T-helper 2 cell treated with Interferon-gamma antibody and Interleukin-4, amounts not matched to agents 5 μg/mL and 100 μg/mL, for 36 hours (primary cell): ENCODE measurements around the gene ELFN1.
"Not testable (repeated sequence)": the region's sequence is repeated elsewhere in the genome, so short reads cannot be mapped to it uniquely, and the experiment has no call there.

Experiments used
- DNase-seq: peaks from one replicate; pipeline ENCODE4 v3.0.0; 2021; ENCODE audit warnings: low spot score
- H3K27ac Mint-ChIP-seq: one replicate; pipeline ENCODE4 v1.8.0; 2021; ENCODE audit warnings: mild to moderate bottlenecking, mixed read lengths
- H3K27me3 Mint-ChIP-seq: one replicate; pipeline ENCODE4 v1.8.0; 2021; ENCODE audit warnings: low read depth, mixed read lengths
- H3K36me3 Mint-ChIP-seq: one replicate; pipeline ENCODE4 v1.8.0; 2021; ENCODE audit warnings: low read depth, mixed read lengths
- H3K4me1 Mint-ChIP-seq: one replicate; pipeline ENCODE4 v1.8.0; 2021; ENCODE audit warnings: low read depth, mixed read lengths
- H3K4me3 Mint-ChIP-seq: one replicate; pipeline ENCODE4 v1.8.0; 2022; ENCODE audit warnings: mild to moderate bottlenecking, moderate library complexity, mixed read lengths
- H3K9me3 Mint-ChIP-seq: one replicate; pipeline ENCODE4 v1.8.0; 2021; ENCODE audit warnings: mixed read lengths

ELFN1 gene

DNA sequence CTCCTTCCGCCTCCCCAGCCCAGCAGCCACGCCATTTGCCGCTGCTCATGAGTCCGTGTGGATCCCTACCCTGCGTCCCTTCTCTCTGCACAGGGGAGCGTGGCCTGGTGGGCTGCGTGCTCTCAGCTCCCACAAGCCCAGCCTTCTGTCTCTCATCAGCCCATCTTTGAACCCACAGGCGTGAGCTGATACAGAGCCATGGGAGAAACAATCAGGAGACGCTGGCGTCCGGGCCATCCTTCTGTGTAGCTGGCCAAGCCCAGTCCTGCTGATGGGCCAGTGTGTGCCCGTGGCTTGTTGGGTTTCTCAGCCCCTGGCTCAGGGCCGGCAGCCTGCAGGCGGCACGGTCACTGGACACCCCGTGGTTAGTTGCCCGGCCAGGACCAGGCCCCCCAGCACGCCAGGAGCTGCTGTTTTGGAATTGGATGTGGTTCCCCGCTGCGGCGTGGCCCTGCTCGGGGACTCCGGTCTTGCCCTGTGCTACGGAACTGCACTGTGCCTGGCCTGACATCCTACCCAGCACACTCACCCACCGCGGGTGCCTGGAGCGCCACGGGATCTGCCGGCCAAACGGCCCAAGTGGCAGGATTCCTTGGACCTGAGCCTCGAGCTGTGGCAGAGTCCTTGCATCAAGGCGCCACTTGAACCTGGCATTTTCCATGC is 88.9 kb downstream of the ELFN1 start:
- no peaks in the 10 kb centered on the region for H3K4me1 Mint-ChIP-seq
- no peak overlapping the region for H3K4me3 Mint-ChIP-seq
- H3K36me3 Mint-ChIP-seq, result no peaks in the 10 kb centered on the region

GRCh38 chr7:1761097-1761496 is 91.0 kb downstream of the ELFN1 start:
- no peaks in the 10 kb centered on the region for H3K36me3 Mint-ChIP-seq

More for the DNA sequence above, 88.9 kb downstream of the ELFN1 start:
- H3K9me3 Mint-ChIP-seq, result peaks cover 10% of the 10 kb centered on the region
- H3K27me3 Mint-ChIP-seq, result peaks cover 5% of the 10 kb centered on the region
- DNase-seq, result no peak
- H3K27ac Mint-ChIP-seq, result no peak overlapping the region

DNA sequence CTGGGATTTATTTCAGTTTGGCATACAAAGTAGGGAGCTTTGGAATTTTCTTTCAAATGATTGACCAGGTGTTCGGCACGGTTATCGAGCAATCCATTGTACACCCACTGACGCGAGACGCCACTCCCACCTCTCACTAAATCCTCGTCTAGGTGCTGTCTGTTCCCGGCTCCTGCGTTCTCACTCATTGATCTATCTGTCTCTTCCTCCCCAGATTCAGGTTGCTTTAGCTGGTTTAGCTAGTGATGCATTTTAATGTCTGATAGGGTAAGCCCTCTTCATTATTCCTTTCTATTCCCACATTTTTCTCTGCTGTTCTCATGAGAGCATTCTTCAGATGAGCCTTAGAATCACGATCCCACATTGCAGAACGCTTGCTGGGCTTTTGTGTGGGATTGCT is 91.7 kb downstream of the ELFN1 start:
- Mint-ChIP-seq H3K9me3 (peaks cover 10% of the 10 kb centered on the region), H3K27me3 (no peaks in the 10 kb centered on the region), H3K36me3 (no peaks in the 10 kb centered on the region), H3K27ac (no peak overlapping the region), H3K4me3 (no peak overlapping the region), H3K4me1 (no peaks in the 10 kb centered on the region)
- DNase-seq, result no peak

More at GRCh38 chr7:1761097-1761496, 91.0 kb downstream of the ELFN1 start:
- Mint-ChIP-seq H3K27me3 (no peaks in the 10 kb centered on the region), H3K4me3 (no peak overlapping the region), H3K4me1 (no peaks in the 10 kb centered on the region), H3K27ac (no peak overlapping the region), H3K9me3 (peaks cover 10% of the 10 kb centered on the region)
- no peak for DNase-seq

- Mint-ChIP-seq H3K27ac (no peak overlapping the region), H3K36me3 (no peaks in the 10 kb centered on the region), H3K4me3 (no peak overlapping the region), H3K27me3 (no peaks in the 10 kb centered on the region), H3K4me1 (no peaks in the 10 kb centered on the region), H3K9me3 (peaks cover 10% of the 10 kb centered on the region)
- no peak for DNase-seq
Measured at GRCh38 chr7:1762238-1762945, 92.3 kb downstream of the ELFN1 start.

- no peak overlapping the region for H3K4me3 Mint-ChIP-seq
- no peak overlapping the region for H3K27ac Mint-ChIP-seq
- H3K27me3 Mint-ChIP-seq, result no peaks in the 10 kb centered on the region
- DNase-seq, result no peak
- no peaks in the 10 kb centered on the region for H3K4me1 Mint-ChIP-seq
- H3K36me3 Mint-ChIP-seq, result no peaks in the 10 kb centered on the region
- H3K9me3 Mint-ChIP-seq, result peaks cover 10% of the 10 kb centered on the region
Measured at GRCh38 chr7:1763033-1763432, 93.0 kb downstream of the ELFN1 start.

DNA sequence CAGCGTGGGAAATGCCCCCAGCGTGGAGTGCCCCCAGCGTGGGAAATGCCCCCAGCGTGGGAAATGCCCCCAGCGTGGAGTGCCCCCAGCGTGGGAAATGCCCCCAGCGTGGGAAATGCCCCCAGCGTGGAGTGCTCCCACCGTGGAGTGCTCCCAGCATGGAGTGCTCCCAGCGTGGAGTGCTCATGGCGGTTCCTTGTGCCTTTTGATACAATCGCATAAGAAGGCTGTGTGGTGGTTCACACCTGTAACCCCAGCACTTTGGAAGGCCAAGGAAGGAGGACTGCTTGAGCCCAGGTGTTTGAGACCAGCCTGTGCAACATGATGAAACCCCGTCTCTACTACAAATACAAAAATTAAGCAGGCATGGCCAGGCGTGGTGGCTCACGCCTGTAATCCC is 93.8 kb downstream of the ELFN1 start:
- not testable (repeated sequence) for H3K4me1 Mint-ChIP-seq, H3K27me3 Mint-ChIP-seq, H3K9me3 Mint-ChIP-seq, H3K36me3 Mint-ChIP-seq, DNase-seq, H3K4me3 Mint-ChIP-seq, H3K27ac Mint-ChIP-seq

- Mint-ChIP-seq H3K9me3 (peaks cover 10% of the 10 kb centered on the region), H3K36me3 (no peaks in the 10 kb centered on the region), H3K4me3 (no peak overlapping the region), H3K27ac (no peak overlapping the region), H3K27me3 (no peaks in the 10 kb centered on the region), H3K4me1 (no peaks in the 10 kb centered on the region)
- DNase-seq, result no peak
Measured at GRCh38 chr7:1765336-1765735, 95.3 kb downstream of the ELFN1 start.

DNA sequence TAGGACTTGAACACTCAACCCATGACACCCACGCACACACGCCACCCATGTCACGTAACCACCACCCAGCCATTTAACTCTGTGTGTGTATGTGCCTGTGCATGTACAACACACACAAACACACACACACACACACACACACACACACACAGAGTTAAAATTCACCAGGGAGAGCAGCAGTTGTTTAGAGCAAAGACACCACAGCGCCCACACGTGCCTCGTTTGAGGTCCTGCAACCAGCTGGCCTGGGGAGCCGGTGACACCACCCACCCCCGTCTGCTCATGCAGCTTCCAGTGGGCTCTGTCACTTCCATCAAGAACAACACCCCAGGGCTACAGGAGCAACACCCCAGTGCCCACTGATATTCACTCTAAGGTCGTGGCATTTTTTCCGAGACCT is 97.4 kb downstream of the ELFN1 start:
- no peak for DNase-seq
- Mint-ChIP-seq H3K4me3 (no peak overlapping the region), H3K9me3 (peaks cover under 1% of the 10 kb centered on the region), H3K4me1 (no peaks in the 10 kb centered on the region), H3K27ac (no peak overlapping the region), H3K36me3 (no peaks in the 10 kb centered on the region), H3K27me3 (no peaks in the 10 kb centered on the region)

DNA sequence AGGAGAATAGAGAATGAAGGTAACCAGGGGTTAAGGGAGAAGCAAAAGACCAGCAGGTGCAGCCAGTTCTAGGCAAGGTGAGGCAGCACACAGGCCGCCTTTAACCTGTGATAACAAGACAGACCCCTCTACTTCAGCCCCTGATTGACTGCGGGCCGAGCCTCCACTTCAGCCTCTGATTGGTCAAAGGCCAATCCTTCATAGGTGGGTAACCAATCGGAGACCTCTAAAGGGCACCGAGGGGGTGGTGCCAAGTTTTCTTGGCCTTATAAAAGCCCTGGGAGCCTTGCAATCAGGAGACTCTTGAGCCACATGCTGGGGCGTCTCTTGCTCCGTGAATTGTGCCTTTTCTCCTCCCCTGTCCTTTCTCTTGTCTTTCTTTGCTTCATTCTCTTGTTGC is 98.8 kb downstream of the ELFN1 start:
- no peak overlapping the region for H3K4me3 Mint-ChIP-seq
- no peak overlapping the region for H3K27ac Mint-ChIP-seq
- no peak for DNase-seq
- peaks cover 8% of the 10 kb centered on the region for H3K9me3 Mint-ChIP-seq
- no peaks in the 10 kb centered on the region for H3K4me1 Mint-ChIP-seq
- peaks cover 2% of the 10 kb centered on the region for H3K36me3 Mint-ChIP-seq
- no peaks in the 10 kb centered on the region for H3K27me3 Mint-ChIP-seq

GRCh38 chr7:1769286-1770200 is 99.5 kb downstream of the ELFN1 start:
- Mint-ChIP-seq H3K4me3 (no peak overlapping the region), H3K36me3 (peaks cover 2% of the 10 kb centered on the region), H3K4me1 (no peaks in the 10 kb centered on the region), H3K27ac (no peak overlapping the region), H3K27me3 (no peaks in the 10 kb centered on the region), H3K9me3 (peaks cover 11% of the 10 kb centered on the region)
- DNase-seq, result no peak

DNA sequence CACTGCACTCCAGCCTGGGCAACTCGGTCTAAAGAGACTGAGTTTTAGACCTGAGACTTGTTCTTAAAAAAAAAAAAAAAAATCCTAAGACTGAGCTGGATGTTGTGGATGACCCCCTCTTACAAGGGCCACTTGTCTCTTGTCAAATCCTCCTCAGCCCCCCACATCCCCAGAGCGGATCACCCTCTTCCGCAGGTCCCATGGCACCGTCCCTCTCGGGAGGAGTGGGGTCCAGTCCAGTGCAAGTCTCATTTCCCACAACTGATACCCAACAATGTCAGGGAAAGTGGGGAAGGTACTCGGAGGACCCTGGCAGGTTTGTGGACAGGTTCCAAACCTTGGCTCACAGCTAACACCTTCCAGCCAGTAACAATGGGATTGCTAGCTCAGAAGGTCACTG is 100.3 kb downstream of the ELFN1 start:
- no peak overlapping the region for H3K27ac Mint-ChIP-seq
- no peaks in the 10 kb centered on the region for H3K4me1 Mint-ChIP-seq
- H3K9me3 Mint-ChIP-seq, result peaks cover 13% of the 10 kb centered on the region
- H3K36me3 Mint-ChIP-seq, result peaks cover 2% of the 10 kb centered on the region
- no peak for DNase-seq
- no peak overlapping the region for H3K4me3 Mint-ChIP-seq
- no peaks in the 10 kb centered on the region for H3K27me3 Mint-ChIP-seq

DNA sequence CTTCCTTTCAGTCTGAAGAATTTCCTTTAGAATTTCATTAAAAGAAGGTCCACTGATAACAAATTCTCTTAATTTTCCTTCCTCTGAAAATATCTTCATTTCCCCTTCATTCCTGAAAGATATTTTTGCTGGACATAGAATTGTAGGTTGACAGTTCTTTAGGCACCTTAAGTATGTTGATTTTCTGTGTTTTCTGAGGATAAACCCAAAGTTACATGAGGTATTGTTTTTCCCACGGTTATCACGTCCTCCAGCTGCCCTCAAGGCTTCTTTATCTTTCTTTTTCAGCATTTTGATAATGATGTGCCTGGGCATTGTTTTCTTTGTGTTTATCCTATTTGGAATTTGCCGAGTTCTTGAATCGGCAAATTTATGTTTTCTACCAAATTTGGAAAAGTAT is 105.3 kb downstream of the ELFN1 start:
- Mint-ChIP-seq H3K36me3 (peaks cover 2% of the 10 kb centered on the region), H3K9me3 (peaks cover 28% of the 10 kb centered on the region), H3K27ac (no peak overlapping the region), H3K4me1 (no peaks in the 10 kb centered on the region), H3K4me3 (no peak overlapping the region), H3K27me3 (no peaks in the 10 kb centered on the region)
- no peak for DNase-seq

- no peaks in the 10 kb centered on the region for H3K27me3 Mint-ChIP-seq
- H3K36me3 Mint-ChIP-seq, result peaks cover 2% of the 10 kb centered on the region
- DNase-seq, result no peak
- H3K4me3 Mint-ChIP-seq, result no peak overlapping the region
- peaks cover 28% of the 10 kb centered on the region for H3K9me3 Mint-ChIP-seq
- no peaks in the 10 kb centered on the region for H3K4me1 Mint-ChIP-seq
- no peak overlapping the region for H3K27ac Mint-ChIP-seq
Measured at GRCh38 chr7:1777122-1777521, 107.0 kb downstream of the ELFN1 start.

DNA sequence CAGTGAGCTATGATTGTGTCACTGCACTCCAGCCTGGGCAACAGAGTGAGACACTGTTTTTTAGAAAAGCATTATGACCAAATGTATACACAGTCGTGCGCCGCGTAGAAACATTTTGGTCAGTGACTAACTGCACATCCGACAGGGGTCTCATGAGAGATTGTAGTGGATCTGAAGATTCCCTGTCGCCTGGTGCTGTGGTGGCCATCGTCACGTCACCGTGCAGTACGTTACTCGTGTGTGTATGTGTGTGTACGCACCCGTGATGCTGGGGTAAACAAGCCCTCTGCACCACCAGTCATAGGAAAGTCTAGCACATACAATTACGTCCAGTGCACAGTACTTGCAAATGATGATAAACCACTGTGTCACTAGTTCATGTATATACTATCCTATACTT is 109.4 kb downstream of the ELFN1 start:
- Mint-ChIP-seq H3K4me3 (no peak overlapping the region), H3K9me3 (peaks cover 17% of the 10 kb centered on the region), H3K27ac (no peak overlapping the region), H3K36me3 (no peaks in the 10 kb centered on the region), H3K27me3 (no peaks in the 10 kb centered on the region), H3K4me1 (no peaks in the 10 kb centered on the region)
- DNase-seq, result no peak
